ENCODE data around the gene DPY30. TPM values are rescaled to one million over a fixed set of nuclear protein-coding genes. Genes with fewer than 3 reads are reported as not detected.

DPY30 gene
- total RNA-seq, 1 donor from 2014 or later = 77.1 TPM

DNA sequence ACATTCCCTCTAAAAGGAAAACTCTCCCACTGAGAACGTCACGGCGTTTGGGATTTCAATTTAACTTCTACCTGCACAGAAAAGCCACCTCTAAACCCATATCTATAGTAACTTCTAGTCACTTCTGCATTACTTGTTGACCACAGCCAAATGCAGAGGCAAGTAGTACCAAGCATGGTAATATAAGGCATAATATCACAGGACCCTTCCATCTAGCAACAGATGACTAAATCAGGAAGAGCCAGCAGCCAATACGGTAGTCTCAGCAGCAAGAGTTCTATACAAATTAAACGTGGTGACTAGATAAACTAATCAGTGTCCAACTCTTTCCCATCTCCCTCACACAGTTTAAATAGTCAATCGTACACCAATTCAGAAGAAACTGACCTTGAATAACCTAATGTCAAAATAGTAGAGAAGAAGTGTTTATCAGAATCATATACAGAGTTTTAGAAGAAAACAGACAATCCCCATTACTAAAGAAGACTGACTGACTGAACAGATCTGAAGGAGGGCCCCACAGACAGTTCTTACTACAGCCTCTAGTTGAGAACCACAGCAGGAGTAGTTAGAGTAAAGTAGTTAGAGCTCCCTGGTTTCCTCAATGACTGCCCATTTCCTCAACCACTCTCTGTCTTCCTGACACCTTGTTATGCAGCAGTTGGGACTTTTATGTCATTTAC, 58.8 kb downstream of the DPY30 start:
- Mint-ChIP-seq H3K36me3 (ENCODE audit: low read depth) (peaks cover 19% of the 10 kb centered on the region), H3K9me3 (peaks cover 4% of the 10 kb centered on the region), H3K27ac (peak overlapping the region; percentile 52), H3K4me1 (ENCODE audit: low read depth) (peaks cover 20% of the 10 kb centered on the region), H3K4me3 (ENCODE audit: low read depth) (no peak overlapping the region), H3K27me3 (ENCODE audit: low read depth) (no peaks in the 10 kb centered on the region)
- DNase-seq (ENCODE audit: low spot score) = no peak
- intact Hi-C loops (cut with micrococcal nuclease) = no loop called here

DNA sequence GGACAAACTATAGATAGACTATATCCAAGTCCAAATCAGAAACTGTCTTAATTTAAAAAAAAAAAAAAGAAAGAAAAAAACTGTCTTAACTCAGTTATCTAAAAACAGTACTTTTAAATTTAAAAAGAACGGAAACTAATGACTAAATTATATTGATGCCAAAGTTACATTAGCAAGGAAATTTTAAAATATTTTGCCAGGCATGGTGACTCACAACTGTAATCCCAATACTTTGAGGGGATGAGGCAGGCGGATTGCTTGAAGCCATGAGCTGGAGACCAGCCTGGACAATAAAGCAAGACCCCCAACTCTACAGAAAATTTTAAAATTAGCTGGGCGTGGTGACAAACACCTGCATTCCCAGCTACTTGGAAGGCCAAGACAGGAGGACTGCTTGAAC, 59.6 kb downstream of the DPY30 start:
- intact Hi-C loops (cut with micrococcal nuclease) = no loop called here
- Mint-ChIP-seq H3K36me3 (ENCODE audit: low read depth) (peaks cover 22% of the 10 kb centered on the region), H3K4me3 (ENCODE audit: low read depth) (no peak overlapping the region), H3K9me3 (peaks cover 4% of the 10 kb centered on the region), H3K4me1 (ENCODE audit: low read depth) (peaks cover 20% of the 10 kb centered on the region), H3K27ac (no peak overlapping the region), H3K27me3 (ENCODE audit: low read depth) (no peaks in the 10 kb centered on the region)
- DNase-seq (ENCODE audit: low spot score) = no peak

GRCh38 chr2:31979018-31979417, 60.6 kb downstream of the DPY30 start:
- H3K4me1 Mint-ChIP-seq (ENCODE audit: low read depth) = peaks cover 20% of the 10 kb centered on the region
- no peak for DNase-seq (ENCODE audit: low spot score)
- no peak overlapping the region for H3K4me3 Mint-ChIP-seq (ENCODE audit: low read depth)
- H3K36me3 Mint-ChIP-seq (ENCODE audit: low read depth) = peaks cover 20% of the 10 kb centered on the region
- no peaks in the 10 kb centered on the region for H3K27me3 Mint-ChIP-seq (ENCODE audit: low read depth)
- intact Hi-C loops (cut with micrococcal nuclease) = no loop called here
- no peak overlapping the region for H3K27ac Mint-ChIP-seq
- peaks cover 4% of the 10 kb centered on the region for H3K9me3 Mint-ChIP-seq

DNA sequence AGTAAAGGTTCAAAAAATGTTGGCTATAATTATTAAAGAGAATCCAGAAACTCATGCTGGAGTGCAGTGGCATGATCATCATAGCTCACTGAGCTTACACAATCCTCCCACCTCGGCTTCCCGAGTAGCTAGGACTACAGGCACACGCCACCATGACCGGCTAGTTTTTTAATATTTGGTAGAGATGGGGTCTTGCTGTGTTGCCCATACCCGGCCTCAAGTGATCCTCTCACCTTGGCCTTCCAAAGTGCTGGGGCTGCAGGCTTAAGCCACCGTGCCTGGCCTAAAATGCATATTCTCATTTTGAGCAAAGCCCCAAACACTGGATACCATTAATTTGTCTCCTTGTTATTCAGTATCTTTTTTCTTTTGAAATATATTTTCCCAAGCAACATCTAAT, 61.2 kb downstream of the DPY30 start:
- no peak for DNase-seq (ENCODE audit: low spot score)
- Mint-ChIP-seq H3K36me3 (ENCODE audit: low read depth) (peaks cover 16% of the 10 kb centered on the region), H3K4me1 (ENCODE audit: low read depth) (peaks cover 20% of the 10 kb centered on the region), H3K4me3 (ENCODE audit: low read depth) (no peak overlapping the region), H3K27me3 (ENCODE audit: low read depth) (no peaks in the 10 kb centered on the region), H3K9me3 (peaks cover 4% of the 10 kb centered on the region), H3K27ac (no peak overlapping the region)
- intact Hi-C loops (cut with micrococcal nuclease) = no loop called here

Other genes with a start within 250 kb of the DPY30 start
- 63.7 and 64.8 TPM in 2 replicates for gene MEMO1, start 28.8 kb downstream of the DPY30 start, total RNA-seq
- gene SPAST, start 23.8 kb upstream of the DPY30 start, total RNA-seq = 18.4 and 18.5 TPM in 2 replicates
- gene SLC30A6, start 126.1 kb upstream of the DPY30 start, total RNA-seq = 20.8 and 22.2 TPM in 2 replicates
- 0.16 TPM in 1 of 2 replicates, not detected in the other for gene NLRC4, start 225.1 kb upstream of the DPY30 start, total RNA-seq
- gene YIPF4, start 238.1 kb upstream of the DPY30 start, total RNA-seq = 33.4 and 36.7 TPM in 2 replicates

Data from activated T-helper 2 cell treated with anti-CD3 and anti-CD28 coated beads, Interferon-gamma antibody, Interleukin-2, Interleukin-4, amounts not matched to agents 10 μg/mL and 5 μg/mL and 100 μg/mL, durations not matched to agents 14 hours and 24 hours and 36 hours (primary cell).